K562 (cell line): ENCODE data around the gene TUBB4B. TPM values are rescaled to one million over a fixed set of nuclear protein-coding genes. Genes with fewer than 3 reads are reported as not detected.

Experiments used
- E4F1 ChIP-seq: fragments of 250-450 bp; sonication (Bioruptor Pico); IDR thresholded peaks from 2 replicates; pipeline ENCODE4 v1.5.0; 2021; ENCODE audit warnings: mild to moderate bottlenecking, borderline replicate concordance
- FOXK1 ChIP-seq: sonication (generic); formaldehyde crosslinking; IDR thresholded peaks from 2 replicates; pipeline ENCODE4 v1.8.0; 2022; ENCODE audit warnings: missing genetic modification reagents, mild to moderate bottlenecking, borderline replicate concordance
- LEF1 ChIP-seq: fragments of 450-650 bp; IDR thresholded peaks from 2 replicates; pipeline ENCODE4 v1.6.1; 2016; ENCODE audit warnings: mild to moderate bottlenecking
- POLR2AphosphoS2 ChIP-seq: IDR thresholded peaks from 2 replicates; pipeline ENCODE4 v1.6.1; 2012; ENCODE audit warnings: low read length, improper control_type of control experiment
- TCF7 ChIP-seq: sonication (generic); IDR thresholded peaks from 2 replicates; pipeline ENCODE4 v1.6.1; 2016; ENCODE audit warnings: antibody characterized with exemption, borderline replicate concordance
- ZKSCAN3 ChIP-seq: fragments of 250-450 bp; sonication (Bioruptor Pico); IDR thresholded peaks from 2 replicates; pipeline ENCODE4 v1.4.0; 2020
- ZNF140 ChIP-seq: fragments of 250-450 bp; sonication (Bioruptor Pico); IDR thresholded peaks from 2 replicates; pipeline ENCODE4 v1.8.0; 2021; ENCODE audit warnings: moderate library complexity, mild to moderate bottlenecking, inconsistent platforms
- ZNF740 ChIP-seq, 3 experiments: fragments of 200-800 bp in 1 of 3; sonication (Bioruptor generic) in 1 of 3; sonication (generic) in 1 of 3; formaldehyde crosslinking in 1 of 3; IDR thresholded peaks; 2 replicates each; pipeline versions ENCODE4 v1.6.1 to v1.8.0; 2016 to 2022; ENCODE audit warnings: mild to moderate bottlenecking in 2 of 3, missing compliant biosample characterization in 2 of 3, missing genetic modification characterization in 2 of 3, missing genetic modification reagents in 1 of 3
- ZZZ3 ChIP-seq: fragments of 450-650 bp; IDR thresholded peaks from 2 replicates; pipeline ENCODE4 v1.6.1; 2016; ENCODE audit warnings: antibody characterized with exemption, mild to moderate bottlenecking, moderate library complexity
- polyA plus RNA-seq, 8 experiments: library from polyadenylated mRNA; depleted of rRNA in 4 of 8; stranded (reverse) in 5 of 8; unstranded in 3 of 8; fragments of >200 nt; fragmentation: Nextera tagmentation in 2 of 8; fragmentation: Illumina TruSeq in 1 of 8; extraction: Ambion mirVana in 2 of 8; extraction: Trizol in 1 of 8; gene quantifications; 2 replicates each; pipeline versions ENCODE4 v1.2.1 to v1.2.3, GENCODE V29; 2011 to 2014; ENCODE audit warnings: inconsistent platforms in 1 of 8, missing spikeins in 1 of 8
- total RNA-seq, 7 experiments: library from RNA; depleted of rRNA in 6 of 7; stranded (reverse); fragments of >200 nt in 6 of 7; fragmentation: Illumina TruSeq in 2 of 7; extraction: Trizol in 2 of 7; gene quantifications; 2 replicates each; pipeline versions ENCODE4 v1.2.1 to v1.2.3, GENCODE V29; 2011 to 2021; ENCODE audit warnings: low replicate concordance in 1 of 7
- TF ChIP-seq, protein P1 (sequence below): sonication (generic); formaldehyde crosslinking; IDR thresholded peaks from 2 replicates; pipeline ENCODE4 v1.8.1; 2023; ENCODE audit warnings: mild to moderate bottlenecking, missing genetic modification reagents
- TF ChIP-seq, protein P2 (sequence below): IDR thresholded peaks from 3 replicates; pipeline ENCODE4 v1.6.1; 2011; ENCODE audit warnings: borderline replicate concordance, mild to moderate bottlenecking, moderate library complexity; ENCODE audit not compliant: insufficient read length; ENCODE audit errors: extremely low read depth
- TF ChIP-seq, protein P3 (sequence below): sonication (generic); formaldehyde crosslinking; IDR thresholded peaks from 2 replicates; pipeline ENCODE4 v1.8.1; 2022; ENCODE audit warnings: missing genetic modification reagents

The TUBB4B gene
- total and polyA plus RNA-seq, 9 of the 15 experiments (the other 6 are each of a cell fraction or from before 2014, with no cell fraction given) = 24.1 to 443 (median 268) TPM

DNA sequence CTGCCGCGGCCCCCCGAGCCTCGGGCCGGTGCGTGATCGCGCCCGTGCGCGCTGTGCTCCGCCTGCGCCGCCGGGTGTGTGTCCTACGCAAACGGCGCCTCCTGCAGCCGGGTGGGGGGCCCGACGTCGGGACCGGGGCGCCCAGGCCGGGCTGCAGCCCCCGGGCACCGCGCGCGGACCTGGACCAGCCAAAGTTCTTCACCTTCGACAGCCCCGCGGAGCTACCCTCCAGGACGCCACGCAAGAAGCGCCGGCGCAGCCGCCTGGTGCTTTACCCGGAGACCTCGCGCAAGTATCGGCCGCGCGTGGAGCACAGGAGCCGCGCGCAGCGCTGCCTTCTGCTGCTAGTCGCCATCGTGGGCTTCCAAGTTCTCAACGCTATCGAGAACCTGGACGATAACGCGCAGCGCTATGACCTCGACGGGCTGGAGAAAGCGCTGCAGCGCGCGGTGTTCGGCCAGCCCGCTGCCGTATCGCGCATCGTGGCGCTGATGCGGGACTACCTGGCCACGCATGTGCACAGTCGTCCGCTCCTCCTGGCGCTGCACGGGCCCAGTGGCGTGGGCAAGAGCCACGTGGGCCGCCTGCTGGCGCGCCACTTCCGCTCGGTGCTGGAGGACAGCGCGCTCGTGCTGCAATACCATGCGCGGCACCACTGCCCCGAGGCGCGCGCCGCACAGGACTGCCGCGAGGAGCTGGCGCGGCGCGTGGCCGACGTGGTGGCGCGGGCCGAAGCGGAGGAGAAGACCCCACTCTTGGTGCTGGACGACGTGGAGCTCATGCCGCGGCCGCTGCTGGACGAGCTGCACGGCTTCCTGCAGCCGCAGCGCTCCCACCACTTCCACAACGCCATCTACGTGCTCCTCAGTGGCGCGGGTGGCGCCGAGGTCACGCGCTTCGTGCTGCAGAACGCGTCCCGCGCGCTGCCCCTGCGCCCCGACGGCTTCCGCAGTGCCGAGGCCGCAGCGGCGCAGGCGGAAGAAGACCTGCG, 37.9 kb downstream of the TUBB4B start (continued):
- TF ChIP-seq, protein P1, sequence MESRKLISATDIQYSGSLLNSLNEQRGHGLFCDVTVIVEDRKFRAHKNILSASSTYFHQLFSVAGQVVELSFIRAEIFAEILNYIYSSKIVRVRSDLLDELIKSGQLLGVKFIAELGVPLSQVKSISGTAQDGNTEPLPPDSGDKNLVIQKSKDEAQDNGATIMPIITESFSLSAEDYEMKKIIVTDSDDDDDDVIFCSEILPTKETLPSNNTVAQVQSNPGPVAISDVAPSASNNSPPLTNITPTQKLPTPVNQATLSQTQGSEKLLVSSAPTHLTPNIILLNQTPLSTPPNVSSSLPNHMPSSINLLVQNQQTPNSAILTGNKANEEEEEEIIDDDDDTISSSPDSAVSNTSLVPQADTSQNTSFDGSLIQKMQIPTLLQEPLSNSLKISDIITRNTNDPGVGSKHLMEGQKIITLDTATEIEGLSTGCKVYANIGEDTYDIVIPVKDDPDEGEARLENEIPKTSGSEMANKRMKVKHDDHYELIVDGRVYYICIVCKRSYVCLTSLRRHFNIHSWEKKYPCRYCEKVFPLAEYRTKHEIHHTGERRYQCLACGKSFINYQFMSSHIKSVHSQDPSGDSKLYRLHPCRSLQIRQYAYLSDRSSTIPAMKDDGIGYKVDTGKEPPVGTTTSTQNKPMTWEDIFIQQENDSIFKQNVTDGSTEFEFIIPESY = peak; percentile 99
- TF ChIP-seq ZNF140 (CRISPR knock-in tag) (no peak), ZKSCAN3 (CRISPR knock-in tag) (no peak), E4F1 (CRISPR knock-in tag) (no peak), FOXK1 (CRISPR knock-in tag) (no peak), ZNF740 (CRISPR knock-in tag; IDR thresholded peaks at IDR 0.05) (no peak), ZNF740 (tag; IDR thresholded peaks at IDR 0.05) (no peak), LEF1 (no peak), POLR2AphosphoS2 (no peak), ZZZ3 (no peak), TCF7 (no peak)
- TF ChIP-seq, protein P2, sequence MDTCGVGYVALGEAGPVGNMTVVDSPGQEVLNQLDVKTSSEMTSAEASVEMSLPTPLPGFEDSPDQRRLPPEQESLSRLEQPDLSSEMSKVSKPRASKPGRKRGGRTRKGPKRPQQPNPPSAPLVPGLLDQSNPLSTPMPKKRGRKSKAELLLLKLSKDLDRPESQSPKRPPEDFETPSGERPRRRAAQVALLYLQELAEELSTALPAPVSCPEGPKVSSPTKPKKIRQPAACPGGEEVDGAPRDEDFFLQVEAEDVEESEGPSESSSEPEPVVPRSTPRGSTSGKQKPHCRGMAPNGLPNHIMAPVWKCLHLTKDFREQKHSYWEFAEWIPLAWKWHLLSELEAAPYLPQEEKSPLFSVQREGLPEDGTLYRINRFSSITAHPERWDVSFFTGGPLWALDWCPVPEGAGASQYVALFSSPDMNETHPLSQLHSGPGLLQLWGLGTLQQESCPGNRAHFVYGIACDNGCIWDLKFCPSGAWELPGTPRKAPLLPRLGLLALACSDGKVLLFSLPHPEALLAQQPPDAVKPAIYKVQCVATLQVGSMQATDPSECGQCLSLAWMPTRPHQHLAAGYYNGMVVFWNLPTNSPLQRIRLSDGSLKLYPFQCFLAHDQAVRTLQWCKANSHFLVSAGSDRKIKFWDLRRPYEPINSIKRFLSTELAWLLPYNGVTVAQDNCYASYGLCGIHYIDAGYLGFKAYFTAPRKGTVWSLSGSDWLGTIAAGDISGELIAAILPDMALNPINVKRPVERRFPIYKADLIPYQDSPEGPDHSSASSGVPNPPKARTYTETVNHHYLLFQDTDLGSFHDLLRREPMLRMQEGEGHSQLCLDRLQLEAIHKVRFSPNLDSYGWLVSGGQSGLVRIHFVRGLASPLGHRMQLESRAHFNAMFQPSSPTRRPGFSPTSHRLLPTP = no peak
- TF ChIP-seq, protein P3, sequence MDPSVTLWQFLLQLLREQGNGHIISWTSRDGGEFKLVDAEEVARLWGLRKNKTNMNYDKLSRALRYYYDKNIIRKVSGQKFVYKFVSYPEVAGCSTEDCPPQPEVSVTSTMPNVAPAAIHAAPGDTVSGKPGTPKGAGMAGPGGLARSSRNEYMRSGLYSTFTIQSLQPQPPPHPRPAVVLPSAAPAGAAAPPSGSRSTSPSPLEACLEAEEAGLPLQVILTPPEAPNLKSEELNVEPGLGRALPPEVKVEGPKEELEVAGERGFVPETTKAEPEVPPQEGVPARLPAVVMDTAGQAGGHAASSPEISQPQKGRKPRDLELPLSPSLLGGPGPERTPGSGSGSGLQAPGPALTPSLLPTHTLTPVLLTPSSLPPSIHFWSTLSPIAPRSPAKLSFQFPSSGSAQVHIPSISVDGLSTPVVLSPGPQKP (CRISPR knock-in tag) = no peak
